ENCODE results near the gene CLEC12A. TPM values are rescaled to one million over a fixed set of nuclear protein-coding genes. Genes with fewer than 3 reads are reported as not detected.
A peak's percentile ranks its signal among the peaks of the same experiment; 100 is the strongest.

The CLEC12A gene
- total and polyA plus RNA-seq, 2 of the 13 experiments (the other 11 are each of a cell fraction or from before 2014, with no cell fraction given) = not detected

DNA sequence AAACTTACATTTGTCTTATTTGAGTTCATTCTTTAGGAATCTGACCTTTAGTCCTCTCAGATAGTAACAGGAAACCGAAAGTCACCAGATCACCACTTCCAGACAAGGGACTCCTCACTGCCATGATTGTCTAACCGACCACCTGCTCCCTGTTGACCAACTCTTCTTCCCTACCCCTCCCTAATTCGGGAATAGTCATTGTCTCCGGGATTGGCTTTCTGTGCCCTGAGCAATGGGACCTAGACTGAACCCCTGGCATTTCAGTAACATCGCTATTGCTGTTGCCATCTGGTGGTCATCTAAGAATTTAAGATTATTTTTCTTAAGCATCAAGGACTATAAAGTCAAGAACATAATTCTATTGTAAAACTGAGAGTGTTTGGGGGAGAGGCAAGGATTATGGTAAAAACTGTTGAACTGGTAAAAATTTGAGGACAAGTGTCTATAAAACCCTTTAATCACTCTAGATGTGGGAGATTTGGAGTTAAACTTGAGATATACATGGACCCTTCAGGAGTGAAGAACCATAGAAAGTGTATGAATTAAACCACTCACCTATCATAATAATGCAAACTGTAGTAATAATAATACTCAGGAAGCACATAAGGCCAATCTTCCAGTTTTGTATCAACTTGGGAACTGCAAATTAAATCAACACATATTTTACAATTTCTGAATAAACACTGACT is 45.4 kb upstream of the CLEC12A start:
- intact Hi-C loops (cut with micrococcal nuclease; ENCODE audit: unreplicated experiment) = loop anchor here (1.0 kb wide), 1 partner anchor 176 kb away; no protein-coding TSS in a partner anchor
- Histone ChIP-seq H3K9ac (ENCODE audit: insufficient read depth, low read depth, low read length) (no peak overlapping the region), H3K27ac (ENCODE audit: extremely low read length, insufficient read depth, low read length) (no peak overlapping the region), H3K4me2 (ENCODE audit: low read depth, low read length) (peak overlapping the region; percentile 52), H3K4me1 (ENCODE audit: insufficient read depth, low read length) (no peaks in the 10 kb centered on the region), H3K27me3 (ENCODE audit: control insufficient read depth in 1 of 2, insufficient read depth in 2 of 2, low read length in 2 of 2) (no peaks in the 10 kb centered on the region), H4K20me1 (ENCODE audit: insufficient read depth, low read length) (no peaks in the 10 kb centered on the region), H3K9me3 (ENCODE audit: low read length) (no peaks in the 10 kb centered on the region), H2AFZ (ENCODE audit: low read length) (no peak overlapping the region), H3K79me2 (ENCODE audit: insufficient read depth, low read length) (no peaks in the 10 kb centered on the region), H3K36me3 (replicated peaks in 1 of 2; ENCODE audit: control insufficient read depth in 1 of 2, insufficient read depth in 2 of 2, low read length in 2 of 2) (no peaks in the 10 kb centered on the region), H3K4me3 (replicated peaks in 1 of 3; ENCODE audit: insufficient read depth in 1 of 3, low read depth in 2 of 3, low read length in 3 of 3) (peak overlapping the region in 1 of 3 experiments; percentile 29; a peak in 1 of 6 replicates)
- FAIRE-seq = no peak
- in situ Hi-C loops (cut with HindIII; ENCODE audit: extremely low pct_ligation_motif_present, low pct_unique_long_range_greater_than_20kb) = loop anchor here (5.0 kb wide), 1 partner anchor 174 kb away; no protein-coding TSS in a partner anchor
- ChIA-PET CTCF (ENCODE audit: low intra/inter-chr PET ratio, low total read pairs) (interaction anchor here (1.1 to 3.0 kb wide), 3 partner anchors 112 to 181 kb away, joined by 4 to 19 read pairs (median 11); no protein-coding TSS in a partner anchor), POLR2A (no interaction called here)
- TF ChIP-seq, protein P1, sequence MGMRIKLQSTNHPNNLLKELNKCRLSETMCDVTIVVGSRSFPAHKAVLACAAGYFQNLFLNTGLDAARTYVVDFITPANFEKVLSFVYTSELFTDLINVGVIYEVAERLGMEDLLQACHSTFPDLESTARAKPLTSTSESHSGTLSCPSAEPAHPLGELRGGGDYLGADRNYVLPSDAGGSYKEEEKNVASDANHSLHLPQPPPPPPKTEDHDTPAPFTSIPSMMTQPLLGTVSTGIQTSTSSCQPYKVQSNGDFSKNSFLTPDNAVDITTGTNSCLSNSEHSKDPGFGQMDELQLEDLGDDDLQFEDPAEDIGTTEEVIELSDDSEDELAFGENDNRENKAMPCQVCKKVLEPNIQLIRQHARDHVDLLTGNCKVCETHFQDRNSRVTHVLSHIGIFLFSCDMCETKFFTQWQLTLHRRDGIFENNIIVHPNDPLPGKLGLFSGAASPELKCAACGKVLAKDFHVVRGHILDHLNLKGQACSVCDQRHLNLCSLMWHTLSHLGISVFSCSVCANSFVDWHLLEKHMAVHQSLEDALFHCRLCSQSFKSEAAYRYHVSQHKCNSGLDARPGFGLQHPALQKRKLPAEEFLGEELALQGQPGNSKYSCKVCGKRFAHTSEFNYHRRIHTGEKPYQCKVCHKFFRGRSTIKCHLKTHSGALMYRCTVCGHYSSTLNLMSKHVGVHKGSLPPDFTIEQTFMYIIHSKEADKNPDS (CRISPR knock-in tag; IDR thresholded peaks at IDR 0.05) = no peak
- TF ChIP-seq STAG1 (CRISPR knock-in tag; IDR thresholded peaks at IDR 0.05) = peak; percentile 37
- TF ChIP-seq, protein P2, sequence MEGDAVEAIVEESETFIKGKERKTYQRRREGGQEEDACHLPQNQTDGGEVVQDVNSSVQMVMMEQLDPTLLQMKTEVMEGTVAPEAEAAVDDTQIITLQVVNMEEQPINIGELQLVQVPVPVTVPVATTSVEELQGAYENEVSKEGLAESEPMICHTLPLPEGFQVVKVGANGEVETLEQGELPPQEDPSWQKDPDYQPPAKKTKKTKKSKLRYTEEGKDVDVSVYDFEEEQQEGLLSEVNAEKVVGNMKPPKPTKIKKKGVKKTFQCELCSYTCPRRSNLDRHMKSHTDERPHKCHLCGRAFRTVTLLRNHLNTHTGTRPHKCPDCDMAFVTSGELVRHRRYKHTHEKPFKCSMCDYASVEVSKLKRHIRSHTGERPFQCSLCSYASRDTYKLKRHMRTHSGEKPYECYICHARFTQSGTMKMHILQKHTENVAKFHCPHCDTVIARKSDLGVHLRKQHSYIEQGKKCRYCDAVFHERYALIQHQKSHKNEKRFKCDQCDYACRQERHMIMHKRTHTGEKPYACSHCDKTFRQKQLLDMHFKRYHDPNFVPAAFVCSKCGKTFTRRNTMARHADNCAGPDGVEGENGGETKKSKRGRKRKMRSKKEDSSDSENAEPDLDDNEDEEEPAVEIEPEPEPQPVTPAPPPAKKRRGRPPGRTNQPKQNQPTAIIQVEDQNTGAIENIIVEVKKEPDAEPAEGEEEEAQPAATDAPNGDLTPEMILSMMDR (CRISPR knock-in tag; IDR thresholded peaks at IDR 0.05) = peak; percentile 56
- no peak for TF ChIP-seq ARID3A (IDR thresholded peaks at IDR 0.05; ENCODE audit: low read depth, low read length)
- TF ChIP-seq SOX13 (IDR thresholded peaks at IDR 0.05) = no peak
- TF ChIP-seq SOX13 (CRISPR knock-in tag; conservative IDR thresholded peaks at IDR 0.05 in 1 of 2, IDR thresholded peaks at IDR 0.05 in 1 of 2) = no peak
- peak; percentile 50; the same call in 1 of the 2 replicates for TF ChIP-seq SMC3 (IDR thresholded peaks at IDR 0.05; ENCODE audit: low read length)
- TF ChIP-seq, protein P3, sequence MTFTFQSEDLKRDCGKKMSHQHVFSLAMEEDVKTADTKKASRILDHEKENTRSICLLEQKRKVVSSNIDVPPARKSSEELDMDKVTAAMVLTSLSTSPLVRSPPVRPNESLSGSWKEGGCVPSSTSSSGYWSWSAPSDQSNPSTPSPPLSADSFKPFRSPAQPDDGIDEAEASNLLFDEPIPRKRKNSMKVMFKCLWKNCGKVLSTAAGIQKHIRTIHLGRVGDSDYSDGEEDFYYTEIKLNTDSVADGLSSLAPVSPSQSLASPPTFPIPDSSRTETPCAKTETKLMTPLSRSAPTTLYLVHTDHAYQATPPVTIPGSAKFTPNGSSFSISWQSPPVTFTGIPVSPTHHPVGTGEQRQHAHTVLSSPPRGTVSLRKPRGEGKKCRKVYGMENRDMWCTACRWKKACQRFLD (CRISPR knock-in tag; IDR thresholded peaks at IDR 0.05; ENCODE audit: borderline replicate concordance) = no peak
- DNase-seq (ENCODE audit: low spot score) = peak; percentile 9
- BruUV-seq (replicated peaks) = no TSS peak
- ATAC-seq = peak; percentile 64
- 1% methylated on average over 5 of the region's 5 CpGs for WGBS (ENCODE audit: low lambda C conversion rate)

Measured in HepG2 (cell line).